SK-N-SH treated with all-trans-retinoic acid at 6 μM for 48 hours (cell line): ENCODE results near the gene PIK3C2B.

ENCODE experiments used
- PPARA ChIP-seq: fragments of 250-450 bp; sonication (Bioruptor Pico); IDR thresholded peaks from 2 replicates; pipeline ENCODE4 v1.5.0; 2020; ENCODE audit warnings: mild to moderate bottlenecking, borderline replicate concordance
- RARB ChIP-seq: fragments of 250-450 bp; sonication (Bioruptor Pico); IDR thresholded peaks from 2 replicates; pipeline ENCODE4 v1.8.0; 2021; ENCODE audit warnings: mild to moderate bottlenecking, moderate library complexity
- SNAI2 ChIP-seq: fragments of 250-450 bp; sonication (Bioruptor Pico); IDR thresholded peaks from 2 replicates; pipeline ENCODE4 v1.5.0; 2020; ENCODE audit warnings: mild to moderate bottlenecking, moderate library complexity
- ZFP3 ChIP-seq: fragments of 250-450 bp; sonication (Bioruptor Pico); IDR thresholded peaks from 2 replicates; pipeline ENCODE4 v1.5.0; 2020; ENCODE audit warnings: mild to moderate bottlenecking, moderate library complexity
- ZNF70 ChIP-seq: fragments of 450-650 bp; formaldehyde crosslinking; IDR thresholded peaks from 2 replicates; pipeline ENCODE4 v1.5.0; 2020; ENCODE audit warnings: mild to moderate bottlenecking, moderate library complexity
- ZNF8 ChIP-seq: fragments of 450-650 bp; formaldehyde crosslinking; IDR thresholded peaks from 2 replicates; pipeline ENCODE4 v1.5.0; 2020; ENCODE audit warnings: mild to moderate bottlenecking, moderate library complexity
- TF ChIP-seq, protein P1 (sequence below): fragments of 250-450 bp; sonication (Bioruptor Pico); IDR thresholded peaks from 2 replicates; pipeline ENCODE4 v1.8.0; 2020; ENCODE audit warnings: mild to moderate bottlenecking, moderate library complexity, borderline replicate concordance

DNA sequence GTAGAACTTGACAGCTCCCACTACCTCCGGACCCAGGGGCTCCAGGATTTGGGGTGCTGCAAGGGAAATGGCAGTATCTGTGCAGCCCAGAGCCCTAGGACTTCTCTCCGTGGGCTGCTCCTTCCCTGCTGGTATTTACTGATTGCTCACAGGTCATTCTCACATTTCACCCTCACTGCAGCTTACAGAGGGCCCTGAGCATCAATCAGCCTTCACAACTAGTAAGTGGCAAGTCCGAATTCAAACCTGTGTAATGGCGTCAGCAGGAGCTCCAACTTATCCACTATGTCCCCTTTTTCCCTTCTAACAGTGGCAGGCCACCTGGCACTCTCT lies 32.4 kb downstream of the PIK3C2B start:
- TF ChIP-seq, protein P1, sequence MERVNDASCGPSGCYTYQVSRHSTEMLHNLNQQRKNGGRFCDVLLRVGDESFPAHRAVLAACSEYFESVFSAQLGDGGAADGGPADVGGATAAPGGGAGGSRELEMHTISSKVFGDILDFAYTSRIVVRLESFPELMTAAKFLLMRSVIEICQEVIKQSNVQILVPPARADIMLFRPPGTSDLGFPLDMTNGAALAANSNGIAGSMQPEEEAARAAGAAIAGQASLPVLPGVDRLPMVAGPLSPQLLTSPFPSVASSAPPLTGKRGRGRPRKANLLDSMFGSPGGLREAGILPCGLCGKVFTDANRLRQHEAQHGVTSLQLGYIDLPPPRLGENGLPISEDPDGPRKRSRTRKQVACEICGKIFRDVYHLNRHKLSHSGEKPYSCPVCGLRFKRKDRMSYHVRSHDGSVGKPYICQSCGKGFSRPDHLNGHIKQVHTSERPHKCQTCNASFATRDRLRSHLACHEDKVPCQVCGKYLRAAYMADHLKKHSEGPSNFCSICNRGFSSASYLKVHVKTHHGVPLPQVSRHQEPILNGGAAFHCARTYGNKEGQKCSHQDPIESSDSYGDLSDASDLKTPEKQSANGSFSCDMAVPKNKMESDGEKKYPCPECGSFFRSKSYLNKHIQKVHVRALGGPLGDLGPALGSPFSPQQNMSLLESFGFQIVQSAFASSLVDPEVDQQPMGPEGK (CRISPR knock-in tag): no peak
- no peak for TF ChIP-seq ZNF70 (CRISPR knock-in tag)
- no peak for TF ChIP-seq ZNF8 (CRISPR knock-in tag)
- TF ChIP-seq SNAI2 (CRISPR knock-in tag): no peak
- TF ChIP-seq ZFP3: no peak
- no peak for TF ChIP-seq PPARA (CRISPR knock-in tag)
- no peak for TF ChIP-seq RARB (CRISPR knock-in tag)
